Mesothelial cell of epicardium (in vitro differentiated cells): ENCODE data around the gene KAT2B. TPM values are rescaled to one million over a fixed set of nuclear protein-coding genes. Genes with fewer than 3 reads are reported as not detected.

Experiments
- DNase-seq, 2 experiments: peaks; one replicate each; pipeline ENCODE4 v3.0.0; 2021; ENCODE audit warnings: low spot score in 2 of 2; ENCODE audit not compliant: unreplicated experiment in 2 of 2
- H3K27ac Mint-ChIP-seq: 2 replicates; pipeline ENCODE4 v1.8.0; 2021; ENCODE audit warnings: mixed read lengths
- H3K27me3 Mint-ChIP-seq: 2 replicates; pipeline ENCODE4 v1.8.0; 2021; ENCODE audit warnings: low read depth, mixed read lengths
- H3K36me3 Mint-ChIP-seq: 2 replicates; pipeline ENCODE4 v1.8.0; 2021; ENCODE audit warnings: mixed read lengths
- H3K4me1 Mint-ChIP-seq: 2 replicates; pipeline ENCODE4 v1.8.0; 2021; ENCODE audit warnings: mixed read lengths
- H3K4me3 Mint-ChIP-seq: 2 replicates; pipeline ENCODE4 v1.8.0; 2021; ENCODE audit warnings: mild to moderate bottlenecking, moderate library complexity, mixed read lengths
- H3K9me3 Mint-ChIP-seq: 2 replicates; pipeline ENCODE4 v1.8.0; 2021; ENCODE audit warnings: mixed read lengths
- CTCF ChIP-seq: fragments of 200-600 bp; sonication (generic); IDR thresholded peaks from one replicate; pipeline ENCODE4 v1.5.0; 2021; ENCODE audit warnings: antibody characterized with exemption; ENCODE audit not compliant: unreplicated experiment
- total RNA-seq: library from RNA; stranded (reverse); gene quantifications from 3 replicates; pipeline ENCODE4 v1.2.1, GENCODE V29; 2021

The KAT2B gene
- total RNA-seq, 1 donor from 2014 or later: 6.2 TPM

- no peaks in the 10 kb centered on the region for H3K27me3 Mint-ChIP-seq
- no peak for DNase-seq
- no peak overlapping the region for H3K4me3 Mint-ChIP-seq
- no peak overlapping the region for H3K27ac Mint-ChIP-seq
- TF ChIP-seq CTCF: no peak
- no peaks in the 10 kb centered on the region for H3K9me3 Mint-ChIP-seq
- peaks cover 1% of the 10 kb centered on the region for H3K4me1 Mint-ChIP-seq
- H3K36me3 Mint-ChIP-seq: no peaks in the 10 kb centered on the region
These were observed 96.0 kb downstream of the KAT2B start for GRCh38 chr3:20136231-20136630.

GRCh38 chr3:20137647-20138046 is 97.4 kb downstream of the KAT2B start:
- no peaks in the 10 kb centered on the region for H3K27me3 Mint-ChIP-seq
- no peak for TF ChIP-seq CTCF
- H3K27ac Mint-ChIP-seq: no peak overlapping the region
- peaks cover 12% of the 10 kb centered on the region for H3K4me1 Mint-ChIP-seq
- no peak overlapping the region for H3K4me3 Mint-ChIP-seq
- no peak for DNase-seq
- no peaks in the 10 kb centered on the region for H3K9me3 Mint-ChIP-seq
- H3K36me3 Mint-ChIP-seq: no peaks in the 10 kb centered on the region

GRCh38 chr3:20140881-20141280 is 100.6 kb downstream of the KAT2B start:
- Mint-ChIP-seq H3K9me3 (no peaks in the 10 kb centered on the region), H3K4me3 (no peak overlapping the region), H3K27ac (no peak overlapping the region), H3K4me1 (peaks cover 17% of the 10 kb centered on the region), H3K36me3 (no peaks in the 10 kb centered on the region), H3K27me3 (no peaks in the 10 kb centered on the region)
- TF ChIP-seq CTCF: no peak
- no peak for DNase-seq

GRCh38 chr3:20141316-20141715 is 101.1 kb downstream of the KAT2B start:
- peaks cover 22% of the 10 kb centered on the region for H3K4me1 Mint-ChIP-seq
- no peak overlapping the region for H3K4me3 Mint-ChIP-seq
- H3K36me3 Mint-ChIP-seq: no peaks in the 10 kb centered on the region
- no peaks in the 10 kb centered on the region for H3K27me3 Mint-ChIP-seq
- no peak for DNase-seq
- no peak for TF ChIP-seq CTCF
- no peak overlapping the region for H3K27ac Mint-ChIP-seq
- no peaks in the 10 kb centered on the region for H3K9me3 Mint-ChIP-seq

DNA sequence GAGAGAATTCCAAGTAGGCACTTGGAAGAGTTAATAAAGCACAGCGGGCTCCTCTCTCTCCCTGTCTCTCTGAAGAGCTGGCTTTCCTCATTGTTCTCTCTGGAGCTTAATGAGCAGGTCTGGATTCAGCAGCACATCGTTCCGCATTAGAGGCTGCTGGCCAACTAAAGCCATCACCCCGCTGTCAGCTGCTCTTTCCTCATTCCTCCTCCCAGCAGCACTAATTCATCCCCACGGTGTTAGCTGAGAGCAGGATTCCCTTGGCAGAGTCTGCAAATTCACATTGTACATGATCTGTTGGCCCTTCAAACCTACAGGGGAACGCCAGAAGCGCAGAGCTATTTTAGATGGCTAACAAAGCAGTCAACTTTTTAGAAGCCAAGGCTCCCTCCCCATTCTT is 101.6 kb downstream of the KAT2B start:
- peaks cover 27% of the 10 kb centered on the region for H3K4me1 Mint-ChIP-seq
- TF ChIP-seq CTCF: no peak
- no peak for DNase-seq
- peak overlapping the region; percentile 61 for H3K27ac Mint-ChIP-seq
- H3K9me3 Mint-ChIP-seq: no peaks in the 10 kb centered on the region
- no peaks in the 10 kb centered on the region for H3K36me3 Mint-ChIP-seq
- no peaks in the 10 kb centered on the region for H3K27me3 Mint-ChIP-seq
- H3K4me3 Mint-ChIP-seq: peak overlapping the region; percentile 14

GRCh38 chr3:20142517-20142916 is 102.3 kb downstream of the KAT2B start:
- H3K27ac Mint-ChIP-seq: no peak overlapping the region
- H3K4me1 Mint-ChIP-seq: peaks cover 34% of the 10 kb centered on the region
- DNase-seq: no peak
- no peak overlapping the region for H3K4me3 Mint-ChIP-seq
- no peaks in the 10 kb centered on the region for H3K9me3 Mint-ChIP-seq
- no peaks in the 10 kb centered on the region for H3K36me3 Mint-ChIP-seq
- no peak for TF ChIP-seq CTCF
- no peaks in the 10 kb centered on the region for H3K27me3 Mint-ChIP-seq
